Neural cell (in vitro differentiated cells): ENCODE data around the gene SPATA6L.

Source experiments
- EP300 ChIP-seq: fragments of 450-650 bp; conservative IDR thresholded peaks from 2 replicates; pipeline ENCODE4 v1.6.1; 2014; ENCODE audit warnings: antibody characterized with exemption, mild to moderate bottlenecking, moderate library complexity; ENCODE audit not compliant: poor library complexity, severe bottlenecking
- EZH2 ChIP-seq: fragments of 200-600, 300-800 bp; shearing (Covaris generic), sonication (generic); IDR thresholded peaks from 2 replicates; pipeline ENCODE4 v1.6.1; 2014; ENCODE audit warnings: antibody characterized with exemption, low read length, borderline replicate concordance, mild to moderate bottlenecking; ENCODE audit not compliant: insufficient read depth, poor library complexity, severe bottlenecking
- MXI1 ChIP-seq: fragments of 450-650 bp; conservative IDR thresholded peaks from 2 replicates; pipeline ENCODE4 v1.6.1; 2014; ENCODE audit warnings: antibody characterized with exemption, mild to moderate bottlenecking; ENCODE audit not compliant: poor library complexity, severe bottlenecking
- POLR2AphosphoS5 ChIP-seq: IDR thresholded peaks from 2 replicates; pipeline ENCODE4 v1.6.1; 2012
- RAD21 ChIP-seq: fragments of 450-650 bp; conservative IDR thresholded peaks from 2 replicates; pipeline ENCODE4 v1.6.1; 2014; ENCODE audit warnings: antibody characterized with exemption, mild to moderate bottlenecking, moderate library complexity
- SMC3 ChIP-seq: fragments of 450-650 bp; conservative IDR thresholded peaks from 2 replicates; pipeline ENCODE4 v1.6.1; 2014; ENCODE audit warnings: antibody characterized with exemption, mild to moderate bottlenecking, moderate library complexity; ENCODE audit not compliant: poor library complexity
- TAF1 ChIP-seq: IDR thresholded peaks from 2 replicates; pipeline ENCODE4 v1.6.1; 2012; ENCODE audit warnings: low read depth
- TF ChIP-seq, protein P1 (sequence below): fragments of 450-650 bp; IDR thresholded peaks from 2 replicates; pipeline ENCODE4 v1.5.1; 2014; ENCODE audit warnings: antibody characterized with exemption, mild to moderate bottlenecking, moderate library complexity; ENCODE audit not compliant: poor library complexity, severe bottlenecking
- TF ChIP-seq, protein P2 (sequence below): IDR thresholded peaks from 2 replicates; pipeline ENCODE4 v1.6.1; 2012; ENCODE audit warnings: borderline replicate concordance

DNA sequence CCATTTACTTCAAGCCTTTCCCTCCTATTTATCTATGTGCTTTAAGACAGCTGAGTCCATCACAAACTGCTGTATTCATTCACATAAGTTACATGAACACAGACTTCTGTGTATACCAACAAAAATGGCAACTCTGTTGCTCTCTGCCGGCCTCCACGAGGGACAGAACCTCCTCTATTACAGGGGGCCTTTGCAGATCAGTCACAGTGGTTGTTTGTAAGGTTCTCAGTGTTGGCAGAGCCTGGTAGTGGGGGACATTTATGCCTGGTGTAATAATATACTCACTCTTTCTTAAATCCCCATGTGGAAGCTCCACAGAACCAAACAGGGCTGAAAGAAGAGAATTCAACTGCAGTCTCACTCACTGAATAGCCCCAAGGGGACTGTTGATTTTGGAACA is 99.5 kb downstream of the SPATA6L start:
- TF ChIP-seq, protein P1, sequence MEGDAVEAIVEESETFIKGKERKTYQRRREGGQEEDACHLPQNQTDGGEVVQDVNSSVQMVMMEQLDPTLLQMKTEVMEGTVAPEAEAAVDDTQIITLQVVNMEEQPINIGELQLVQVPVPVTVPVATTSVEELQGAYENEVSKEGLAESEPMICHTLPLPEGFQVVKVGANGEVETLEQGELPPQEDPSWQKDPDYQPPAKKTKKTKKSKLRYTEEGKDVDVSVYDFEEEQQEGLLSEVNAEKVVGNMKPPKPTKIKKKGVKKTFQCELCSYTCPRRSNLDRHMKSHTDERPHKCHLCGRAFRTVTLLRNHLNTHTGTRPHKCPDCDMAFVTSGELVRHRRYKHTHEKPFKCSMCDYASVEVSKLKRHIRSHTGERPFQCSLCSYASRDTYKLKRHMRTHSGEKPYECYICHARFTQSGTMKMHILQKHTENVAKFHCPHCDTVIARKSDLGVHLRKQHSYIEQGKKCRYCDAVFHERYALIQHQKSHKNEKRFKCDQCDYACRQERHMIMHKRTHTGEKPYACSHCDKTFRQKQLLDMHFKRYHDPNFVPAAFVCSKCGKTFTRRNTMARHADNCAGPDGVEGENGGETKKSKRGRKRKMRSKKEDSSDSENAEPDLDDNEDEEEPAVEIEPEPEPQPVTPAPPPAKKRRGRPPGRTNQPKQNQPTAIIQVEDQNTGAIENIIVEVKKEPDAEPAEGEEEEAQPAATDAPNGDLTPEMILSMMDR, result no peak
- TF ChIP-seq TAF1 (no peak), EP300 (no peak), POLR2AphosphoS5 (no peak), EZH2 (no peak), MXI1 (no peak), RAD21 (no peak), SMC3 (no peak)
- TF ChIP-seq, protein P2, sequence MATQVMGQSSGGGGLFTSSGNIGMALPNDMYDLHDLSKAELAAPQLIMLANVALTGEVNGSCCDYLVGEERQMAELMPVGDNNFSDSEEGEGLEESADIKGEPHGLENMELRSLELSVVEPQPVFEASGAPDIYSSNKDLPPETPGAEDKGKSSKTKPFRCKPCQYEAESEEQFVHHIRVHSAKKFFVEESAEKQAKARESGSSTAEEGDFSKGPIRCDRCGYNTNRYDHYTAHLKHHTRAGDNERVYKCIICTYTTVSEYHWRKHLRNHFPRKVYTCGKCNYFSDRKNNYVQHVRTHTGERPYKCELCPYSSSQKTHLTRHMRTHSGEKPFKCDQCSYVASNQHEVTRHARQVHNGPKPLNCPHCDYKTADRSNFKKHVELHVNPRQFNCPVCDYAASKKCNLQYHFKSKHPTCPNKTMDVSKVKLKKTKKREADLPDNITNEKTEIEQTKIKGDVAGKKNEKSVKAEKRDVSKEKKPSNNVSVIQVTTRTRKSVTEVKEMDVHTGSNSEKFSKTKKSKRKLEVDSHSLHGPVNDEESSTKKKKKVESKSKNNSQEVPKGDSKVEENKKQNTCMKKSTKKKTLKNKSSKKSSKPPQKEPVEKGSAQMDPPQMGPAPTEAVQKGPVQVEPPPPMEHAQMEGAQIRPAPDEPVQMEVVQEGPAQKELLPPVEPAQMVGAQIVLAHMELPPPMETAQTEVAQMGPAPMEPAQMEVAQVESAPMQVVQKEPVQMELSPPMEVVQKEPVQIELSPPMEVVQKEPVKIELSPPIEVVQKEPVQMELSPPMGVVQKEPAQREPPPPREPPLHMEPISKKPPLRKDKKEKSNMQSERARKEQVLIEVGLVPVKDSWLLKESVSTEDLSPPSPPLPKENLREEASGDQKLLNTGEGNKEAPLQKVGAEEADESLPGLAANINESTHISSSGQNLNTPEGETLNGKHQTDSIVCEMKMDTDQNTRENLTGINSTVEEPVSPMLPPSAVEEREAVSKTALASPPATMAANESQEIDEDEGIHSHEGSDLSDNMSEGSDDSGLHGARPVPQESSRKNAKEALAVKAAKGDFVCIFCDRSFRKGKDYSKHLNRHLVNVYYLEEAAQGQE, result no peak
